Measurements from ENCODE around the gene HK1. TPM values are rescaled to one million over a fixed set of nuclear protein-coding genes. Genes with fewer than 3 reads are reported as not detected.

HK1 gene
- total and polyA plus RNA-seq, 2 of the 13 experiments (the other 11 are each of a cell fraction or from before 2014, with no cell fraction given) = 0.29 to 1.5 TPM

DNA sequence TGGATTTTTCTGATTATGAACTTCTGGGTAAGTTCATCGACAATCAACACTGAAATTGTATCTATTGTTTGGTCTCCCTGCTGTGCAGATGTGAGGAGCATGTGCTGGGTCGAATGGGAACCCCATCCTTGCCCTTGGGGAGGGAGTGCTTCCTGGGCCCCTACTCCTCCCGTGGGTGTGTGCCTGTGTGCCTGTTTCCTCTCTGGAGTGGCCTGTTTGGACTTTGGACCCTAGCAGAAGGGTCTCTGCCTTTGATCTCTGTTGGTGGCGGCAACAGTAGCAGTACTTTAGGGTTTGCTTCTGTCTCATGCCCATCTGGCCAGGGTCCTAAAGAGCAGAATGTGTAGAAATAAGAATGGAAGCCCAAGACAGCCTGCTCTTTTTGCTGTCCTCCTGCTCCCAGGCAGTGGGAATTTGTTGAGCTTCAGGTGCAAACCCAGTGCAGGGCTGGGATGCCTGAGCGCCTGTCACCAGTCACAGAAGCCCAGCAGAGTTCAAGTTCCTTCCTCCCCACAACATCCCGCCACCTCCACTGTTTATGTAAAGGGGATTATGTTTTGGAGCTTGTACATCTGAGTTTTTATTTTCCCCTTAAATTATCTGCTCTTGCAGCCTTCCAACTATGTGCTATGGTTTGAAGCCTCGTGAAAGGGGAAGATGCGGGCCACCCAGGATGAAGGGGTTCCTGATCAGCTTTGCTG is 139.9 kb downstream of the HK1 start (continued):
- TF ChIP-seq, protein P1, sequence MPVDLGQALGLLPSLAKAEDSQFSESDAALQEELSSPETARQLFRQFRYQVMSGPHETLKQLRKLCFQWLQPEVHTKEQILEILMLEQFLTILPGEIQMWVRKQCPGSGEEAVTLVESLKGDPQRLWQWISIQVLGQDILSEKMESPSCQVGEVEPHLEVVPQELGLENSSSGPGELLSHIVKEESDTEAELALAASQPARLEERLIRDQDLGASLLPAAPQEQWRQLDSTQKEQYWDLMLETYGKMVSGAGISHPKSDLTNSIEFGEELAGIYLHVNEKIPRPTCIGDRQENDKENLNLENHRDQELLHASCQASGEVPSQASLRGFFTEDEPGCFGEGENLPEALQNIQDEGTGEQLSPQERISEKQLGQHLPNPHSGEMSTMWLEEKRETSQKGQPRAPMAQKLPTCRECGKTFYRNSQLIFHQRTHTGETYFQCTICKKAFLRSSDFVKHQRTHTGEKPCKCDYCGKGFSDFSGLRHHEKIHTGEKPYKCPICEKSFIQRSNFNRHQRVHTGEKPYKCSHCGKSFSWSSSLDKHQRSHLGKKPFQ (CRISPR knock-in tag; IDR thresholded peaks at IDR 0.05; ENCODE audit: insufficient replicate concordance) = no peak
- TF ChIP-seq, protein P2, sequence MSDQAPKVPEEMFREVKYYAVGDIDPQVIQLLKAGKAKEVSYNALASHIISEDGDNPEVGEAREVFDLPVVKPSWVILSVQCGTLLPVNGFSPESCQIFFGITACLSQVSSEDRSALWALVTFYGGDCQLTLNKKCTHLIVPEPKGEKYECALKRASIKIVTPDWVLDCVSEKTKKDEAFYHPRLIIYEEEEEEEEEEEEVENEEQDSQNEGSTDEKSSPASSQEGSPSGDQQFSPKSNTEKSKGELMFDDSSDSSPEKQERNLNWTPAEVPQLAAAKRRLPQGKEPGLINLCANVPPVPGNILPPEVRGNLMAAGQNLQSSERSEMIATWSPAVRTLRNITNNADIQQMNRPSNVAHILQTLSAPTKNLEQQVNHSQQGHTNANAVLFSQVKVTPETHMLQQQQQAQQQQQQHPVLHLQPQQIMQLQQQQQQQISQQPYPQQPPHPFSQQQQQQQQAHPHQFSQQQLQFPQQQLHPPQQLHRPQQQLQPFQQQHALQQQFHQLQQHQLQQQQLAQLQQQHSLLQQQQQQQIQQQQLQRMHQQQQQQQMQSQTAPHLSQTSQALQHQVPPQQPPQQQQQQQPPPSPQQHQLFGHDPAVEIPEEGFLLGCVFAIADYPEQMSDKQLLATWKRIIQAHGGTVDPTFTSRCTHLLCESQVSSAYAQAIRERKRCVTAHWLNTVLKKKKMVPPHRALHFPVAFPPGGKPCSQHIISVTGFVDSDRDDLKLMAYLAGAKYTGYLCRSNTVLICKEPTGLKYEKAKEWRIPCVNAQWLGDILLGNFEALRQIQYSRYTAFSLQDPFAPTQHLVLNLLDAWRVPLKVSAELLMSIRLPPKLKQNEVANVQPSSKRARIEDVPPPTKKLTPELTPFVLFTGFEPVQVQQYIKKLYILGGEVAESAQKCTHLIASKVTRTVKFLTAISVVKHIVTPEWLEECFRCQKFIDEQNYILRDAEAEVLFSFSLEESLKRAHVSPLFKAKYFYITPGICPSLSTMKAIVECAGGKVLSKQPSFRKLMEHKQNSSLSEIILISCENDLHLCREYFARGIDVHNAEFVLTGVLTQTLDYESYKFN (CRISPR knock-in tag; conservative IDR thresholded peaks at IDR 0.05) = peak; percentile 93
- TF ChIP-seq IRF2 (CRISPR knock-in tag; IDR thresholded peaks at IDR 0.05) (peak; percentile 40; the same call in 1 of the 2 replicates), ZNF12 (CRISPR knock-in tag; IDR thresholded peaks at IDR 0.05) (0 out of 2 replicates have a peak, but pooled peaks have one; percentile 31), HNF4G (IDR thresholded peaks at IDR 0.05; ENCODE audit: borderline replicate concordance, low read depth, low read length) (peak; percentile 85), HNF4G (CRISPR knock-in tag; IDR thresholded peaks at IDR 0.05; ENCODE audit: borderline replicate concordance, low read depth) (peak; percentile 83; the same call in 1 of the 2 replicates), ZNF335 (CRISPR knock-in tag; IDR thresholded peaks at IDR 0.05) (0 out of 2 replicates have a peak, but pooled peaks have one; percentile 38), ZNF614 (CRISPR knock-in tag; IDR thresholded peaks at IDR 0.05; ENCODE audit: borderline replicate concordance) (peak; percentile 47; the same call in 1 of the 2 replicates), GATAD1 (CRISPR knock-in tag; IDR thresholded peaks at IDR 0.05) (peak; percentile 39; the same call in 1 of the 2 replicates), CBX5 (CRISPR knock-in tag; IDR thresholded peaks at IDR 0.05; ENCODE audit: borderline replicate concordance) (0 out of 2 replicates have a peak, but pooled peaks have one; percentile 52), CREM (IDR thresholded peaks at IDR 0.05) (0 out of 2 replicates have a peak, but pooled peaks have one; percentile 29), CREM (CRISPR knock-in tag; IDR thresholded peaks at IDR 0.05) (no peak), NR2F6 (IDR thresholded peaks at IDR 0.05) (0 out of 2 replicates have a peak, but pooled peaks have one; percentile 10), NR2F6 (CRISPR knock-in tag; IDR thresholded peaks at IDR 0.05) (peak; percentile 39; the same call in 1 of the 2 replicates), ZNF510 (CRISPR knock-in tag; IDR thresholded peaks at IDR 0.05; ENCODE audit: low read depth) (0 out of 2 replicates have a peak, but pooled peaks have one; percentile 46)
- TF ChIP-seq, protein P3, sequence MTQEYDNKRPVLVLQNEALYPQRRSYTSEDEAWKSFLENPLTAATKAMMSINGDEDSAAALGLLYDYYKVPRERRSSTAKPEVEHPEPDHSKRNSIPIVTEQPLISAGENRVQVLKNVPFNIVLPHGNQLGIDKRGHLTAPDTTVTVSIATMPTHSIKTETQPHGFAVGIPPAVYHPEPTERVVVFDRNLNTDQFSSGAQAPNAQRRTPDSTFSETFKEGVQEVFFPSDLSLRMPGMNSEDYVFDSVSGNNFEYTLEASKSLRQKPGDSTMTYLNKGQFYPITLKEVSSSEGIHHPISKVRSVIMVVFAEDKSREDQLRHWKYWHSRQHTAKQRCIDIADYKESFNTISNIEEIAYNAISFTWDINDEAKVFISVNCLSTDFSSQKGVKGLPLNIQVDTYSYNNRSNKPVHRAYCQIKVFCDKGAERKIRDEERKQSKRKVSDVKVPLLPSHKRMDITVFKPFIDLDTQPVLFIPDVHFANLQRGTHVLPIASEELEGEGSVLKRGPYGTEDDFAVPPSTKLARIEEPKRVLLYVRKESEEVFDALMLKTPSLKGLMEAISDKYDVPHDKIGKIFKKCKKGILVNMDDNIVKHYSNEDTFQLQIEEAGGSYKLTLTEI (CRISPR knock-in tag; conservative IDR thresholded peaks at IDR 0.05) = no peak
- TF ChIP-seq, protein P4, sequence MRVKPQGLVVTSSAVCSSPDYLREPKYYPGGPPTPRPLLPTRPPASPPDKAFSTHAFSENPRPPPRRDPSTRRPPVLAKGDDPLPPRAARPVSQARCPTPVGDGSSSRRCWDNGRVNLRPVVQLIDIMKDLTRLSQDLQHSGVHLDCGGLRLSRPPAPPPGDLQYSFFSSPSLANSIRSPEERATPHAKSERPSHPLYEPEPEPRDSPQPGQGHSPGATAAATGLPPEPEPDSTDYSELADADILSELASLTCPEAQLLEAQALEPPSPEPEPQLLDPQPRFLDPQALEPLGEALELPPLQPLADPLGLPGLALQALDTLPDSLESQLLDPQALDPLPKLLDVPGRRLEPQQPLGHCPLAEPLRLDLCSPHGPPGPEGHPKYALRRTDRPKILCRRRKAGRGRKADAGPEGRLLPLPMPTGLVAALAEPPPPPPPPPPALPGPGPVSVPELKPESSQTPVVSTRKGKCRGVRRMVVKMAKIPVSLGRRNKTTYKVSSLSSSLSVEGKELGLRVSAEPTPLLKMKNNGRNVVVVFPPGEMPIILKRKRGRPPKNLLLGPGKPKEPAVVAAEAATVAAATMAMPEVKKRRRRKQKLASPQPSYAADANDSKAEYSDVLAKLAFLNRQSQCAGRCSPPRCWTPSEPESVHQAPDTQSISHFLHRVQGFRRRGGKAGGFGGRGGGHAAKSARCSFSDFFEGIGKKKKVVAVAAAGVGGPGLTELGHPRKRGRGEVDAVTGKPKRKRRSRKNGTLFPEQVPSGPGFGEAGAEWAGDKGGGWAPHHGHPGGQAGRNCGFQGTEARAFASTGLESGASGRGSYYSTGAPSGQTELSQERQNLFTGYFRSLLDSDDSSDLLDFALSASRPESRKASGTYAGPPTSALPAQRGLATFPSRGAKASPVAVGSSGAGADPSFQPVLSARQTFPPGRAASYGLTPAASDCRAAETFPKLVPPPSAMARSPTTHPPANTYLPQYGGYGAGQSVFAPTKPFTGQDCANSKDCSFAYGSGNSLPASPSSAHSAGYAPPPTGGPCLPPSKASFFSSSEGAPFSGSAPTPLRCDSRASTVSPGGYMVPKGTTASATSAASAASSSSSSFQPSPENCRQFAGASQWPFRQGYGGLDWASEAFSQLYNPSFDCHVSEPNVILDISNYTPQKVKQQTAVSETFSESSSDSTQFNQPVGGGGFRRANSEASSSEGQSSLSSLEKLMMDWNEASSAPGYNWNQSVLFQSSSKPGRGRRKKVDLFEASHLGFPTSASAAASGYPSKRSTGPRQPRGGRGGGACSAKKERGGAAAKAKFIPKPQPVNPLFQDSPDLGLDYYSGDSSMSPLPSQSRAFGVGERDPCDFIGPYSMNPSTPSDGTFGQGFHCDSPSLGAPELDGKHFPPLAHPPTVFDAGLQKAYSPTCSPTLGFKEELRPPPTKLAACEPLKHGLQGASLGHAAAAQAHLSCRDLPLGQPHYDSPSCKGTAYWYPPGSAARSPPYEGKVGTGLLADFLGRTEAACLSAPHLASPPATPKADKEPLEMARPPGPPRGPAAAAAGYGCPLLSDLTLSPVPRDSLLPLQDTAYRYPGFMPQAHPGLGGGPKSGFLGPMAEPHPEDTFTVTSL (CRISPR knock-in tag; IDR thresholded peaks at IDR 0.05; ENCODE audit: borderline replicate concordance) = peak; percentile 38; the same call in 1 of the 2 replicates

Data from HepG2 (cell line).